ENCODE results near the gene PLCD1. TPM values are rescaled to one million over a fixed set of nuclear protein-coding genes. Genes with fewer than 3 reads are reported as not detected.

Gene PLCD1
- total and polyA plus RNA-seq, 2 of the 13 experiments (the other 11 are each of a cell fraction or from before 2014, with no cell fraction given): 10.1 to 12.4 TPM

- TF ChIP-seq ZNF280B (CRISPR knock-in tag; IDR thresholded peaks at IDR 0.05; ENCODE audit: borderline replicate concordance): no peak
- TF ChIP-seq MAFK (conservative IDR thresholded peaks at IDR 0.05 in 1 of 2, IDR thresholded peaks at IDR 0.05 in 1 of 2; ENCODE audit: low read length in 2 of 2): no peak
- TF ChIP-seq ZNF580 (CRISPR knock-in tag; IDR thresholded peaks at IDR 0.05; ENCODE audit: borderline replicate concordance, low read depth): peak; percentile 50; the same call in 1 of the 2 replicates
- TF ChIP-seq IRX3 (CRISPR knock-in tag; IDR thresholded peaks at IDR 0.05; ENCODE audit: borderline replicate concordance, low read depth): no peak
- no peak for TF ChIP-seq E2F1 (CRISPR knock-in tag; IDR thresholded peaks at IDR 0.05)
- TF ChIP-seq ZNF280D (CRISPR knock-in tag; IDR thresholded peaks at IDR 0.05): peak; percentile 83; the same call in 1 of the 2 replicates
- no peak for TF ChIP-seq KLF13 (CRISPR knock-in tag; IDR thresholded peaks at IDR 0.05)
- no peak for TF ChIP-seq ZSCAN25 (CRISPR knock-in tag; IDR thresholded peaks at IDR 0.05)
- TF ChIP-seq HOXA3 (CRISPR knock-in tag; IDR thresholded peaks at IDR 0.05): no peak; the same call in 1 of the 2 replicates
- no peak for TF ChIP-seq ZNF512 (CRISPR knock-in tag; IDR thresholded peaks at IDR 0.05)
- TF ChIP-seq SKIL (CRISPR knock-in tag; IDR thresholded peaks at IDR 0.05; ENCODE audit: borderline replicate concordance): peak; percentile 75
- TF ChIP-seq ZSCAN12 (CRISPR knock-in tag; IDR thresholded peaks at IDR 0.05): no peak
- TF ChIP-seq KDM5A (IDR thresholded peaks at IDR 0.05; ENCODE audit: borderline replicate concordance, low read length): no peak
- peak; percentile 57; the same call in 1 of the 2 replicates for TF ChIP-seq ZNF136 (CRISPR knock-in tag; IDR thresholded peaks at IDR 0.05; ENCODE audit: low read depth)
- TF ChIP-seq WIZ (CRISPR knock-in tag; IDR thresholded peaks at IDR 0.05): no peak
Observed at GRCh38 chr3:38004415-38005075, 24.9 kb downstream of the PLCD1 start (continued).

Data from HepG2 (cell line).